ENCODE data around the gene FOXC1. TPM values are rescaled to one million over a fixed set of nuclear protein-coding genes. Genes with fewer than 3 reads are reported as not detected.
A peak's percentile ranks its signal among the peaks of the same experiment; 100 is the strongest.

The FOXC1 gene
- total RNA-seq, 1 donor from 2014 or later = 3.3 TPM

DNA sequence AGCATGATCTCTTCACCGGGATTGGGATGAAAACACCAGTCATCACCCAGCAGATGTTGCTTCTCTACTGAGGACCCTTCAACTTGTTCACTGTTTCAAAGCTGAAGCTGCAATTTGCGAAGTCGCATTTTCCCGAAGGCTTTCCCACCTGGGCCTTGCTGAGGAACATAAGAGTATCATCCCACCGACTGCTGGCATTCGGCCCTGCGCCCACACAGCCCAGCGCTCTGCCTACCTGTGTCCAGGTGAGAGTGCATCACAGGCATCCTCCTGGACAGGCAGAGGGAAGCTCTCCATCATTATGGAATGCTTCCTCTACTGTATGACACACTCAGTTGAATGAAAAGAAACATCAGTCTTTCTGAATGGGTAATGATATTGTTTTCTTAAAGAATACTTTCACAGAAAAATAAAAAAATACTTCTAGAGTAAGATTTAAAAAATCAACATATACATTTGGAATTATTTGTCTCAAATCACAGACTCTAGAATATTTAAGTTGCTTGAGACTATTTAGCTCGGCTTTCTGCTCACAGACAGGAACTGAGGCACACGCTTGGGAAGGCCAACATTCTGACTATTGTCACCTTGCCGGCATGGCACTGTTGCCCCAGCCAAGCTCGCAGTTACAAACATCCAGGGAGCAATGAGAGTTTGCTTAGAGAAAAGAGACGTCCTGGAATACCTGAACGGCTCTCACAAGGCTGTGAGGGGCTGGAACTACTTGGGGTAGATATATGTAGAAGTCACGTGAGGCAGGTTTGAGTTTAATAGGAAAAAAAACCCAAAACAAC, 48.7 kb downstream of the FOXC1 start:
- TF ChIP-seq, protein P1, sequence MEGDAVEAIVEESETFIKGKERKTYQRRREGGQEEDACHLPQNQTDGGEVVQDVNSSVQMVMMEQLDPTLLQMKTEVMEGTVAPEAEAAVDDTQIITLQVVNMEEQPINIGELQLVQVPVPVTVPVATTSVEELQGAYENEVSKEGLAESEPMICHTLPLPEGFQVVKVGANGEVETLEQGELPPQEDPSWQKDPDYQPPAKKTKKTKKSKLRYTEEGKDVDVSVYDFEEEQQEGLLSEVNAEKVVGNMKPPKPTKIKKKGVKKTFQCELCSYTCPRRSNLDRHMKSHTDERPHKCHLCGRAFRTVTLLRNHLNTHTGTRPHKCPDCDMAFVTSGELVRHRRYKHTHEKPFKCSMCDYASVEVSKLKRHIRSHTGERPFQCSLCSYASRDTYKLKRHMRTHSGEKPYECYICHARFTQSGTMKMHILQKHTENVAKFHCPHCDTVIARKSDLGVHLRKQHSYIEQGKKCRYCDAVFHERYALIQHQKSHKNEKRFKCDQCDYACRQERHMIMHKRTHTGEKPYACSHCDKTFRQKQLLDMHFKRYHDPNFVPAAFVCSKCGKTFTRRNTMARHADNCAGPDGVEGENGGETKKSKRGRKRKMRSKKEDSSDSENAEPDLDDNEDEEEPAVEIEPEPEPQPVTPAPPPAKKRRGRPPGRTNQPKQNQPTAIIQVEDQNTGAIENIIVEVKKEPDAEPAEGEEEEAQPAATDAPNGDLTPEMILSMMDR (IDR thresholded peaks at IDR 0.05; ENCODE audit: partially characterized antibody, unreplicated experiment) = no peak
- Mint-ChIP-seq H3K27ac (ENCODE audit: unreplicated experiment) (no peak overlapping the region), H3K4me1 (ENCODE audit: low read depth, unreplicated experiment) (peaks cover 7% of the 10 kb centered on the region), H3K36me3 (ENCODE audit: unreplicated experiment) (no peaks in the 10 kb centered on the region), H3K9me3 (ENCODE audit: unreplicated experiment) (peaks cover 2% of the 10 kb centered on the region), H3K27me3 (ENCODE audit: unreplicated experiment) (peaks cover 2% of the 10 kb centered on the region), H3K4me3 (ENCODE audit: unreplicated experiment) (peak overlapping the region; percentile 16)
- no peak for DNase-seq

- peaks cover 2% of the 10 kb centered on the region for H3K9me3 Mint-ChIP-seq (ENCODE audit: unreplicated experiment)
- DNase-seq = no peak
- peaks cover 7% of the 10 kb centered on the region for H3K4me1 Mint-ChIP-seq (ENCODE audit: low read depth, unreplicated experiment)
- H3K4me3 Mint-ChIP-seq (ENCODE audit: unreplicated experiment) = no peak overlapping the region
- H3K27ac Mint-ChIP-seq (ENCODE audit: unreplicated experiment) = no peak overlapping the region
- TF ChIP-seq, protein P1 (IDR thresholded peaks at IDR 0.05; ENCODE audit: partially characterized antibody, unreplicated experiment) = no peak
- peaks cover 2% of the 10 kb centered on the region for H3K27me3 Mint-ChIP-seq (ENCODE audit: unreplicated experiment)
- no peaks in the 10 kb centered on the region for H3K36me3 Mint-ChIP-seq (ENCODE audit: unreplicated experiment)
Measured at GRCh38 chr6:1659816-1660215, 50.1 kb downstream of the FOXC1 start.

DNA sequence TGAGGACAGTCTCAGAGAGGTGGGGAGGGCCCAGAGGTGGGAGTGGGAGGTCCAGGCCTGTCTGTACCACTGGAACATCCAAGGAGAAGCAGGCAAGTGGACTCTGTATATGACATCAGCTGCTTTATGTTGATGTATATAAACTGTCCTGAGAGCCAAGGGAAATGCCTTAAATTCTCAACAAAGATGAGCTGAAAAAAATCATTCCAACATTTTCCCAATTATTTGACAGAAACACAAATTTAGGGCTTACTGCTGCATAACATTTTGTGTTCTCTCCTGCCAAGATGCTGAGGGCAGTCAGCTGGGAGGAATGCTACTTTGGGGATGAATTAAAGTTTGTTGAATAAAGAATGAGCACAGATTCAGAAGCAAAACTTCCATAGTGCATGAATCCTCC, 52.8 kb downstream of the FOXC1 start:
- H3K36me3 Mint-ChIP-seq (ENCODE audit: unreplicated experiment) = no peaks in the 10 kb centered on the region
- peaks cover 2% of the 10 kb centered on the region for H3K27me3 Mint-ChIP-seq (ENCODE audit: unreplicated experiment)

More for the DNA sequence above, 52.8 kb downstream of the FOXC1 start:
- Mint-ChIP-seq H3K27ac (ENCODE audit: unreplicated experiment) (no peak overlapping the region), H3K4me3 (ENCODE audit: unreplicated experiment) (no peak overlapping the region), H3K9me3 (ENCODE audit: unreplicated experiment) (peaks cover 2% of the 10 kb centered on the region), H3K4me1 (ENCODE audit: low read depth, unreplicated experiment) (peaks cover 3% of the 10 kb centered on the region)
- TF ChIP-seq, protein P1 (IDR thresholded peaks at IDR 0.05; ENCODE audit: partially characterized antibody, unreplicated experiment) = no peak
- no peak for DNase-seq

Other genes starting within 250 kb of the FOXC1 start
- gene FOXF2, start 220.3 kb upstream of the FOXC1 start, total RNA-seq (ENCODE audit: unreplicated experiment) = 0.71 TPM